Naive thymus-derived CD4-positive, alpha-beta T cell (primary cell): Measurements from ENCODE around the gene EFHD1. TPM values are rescaled to one million over a fixed set of nuclear protein-coding genes. Genes with fewer than 3 reads are reported as not detected.

Source experiments
- ATAC-seq: fragments of 150-1000 bp; cut with Tn5 transposase; 2 replicates; pipeline ENCODE4 v1.10.0; 2021; ENCODE audit warnings: mild to moderate bottlenecking, moderate library complexity
- CTCF ChIA-PET: fragments of 350-600 bp; sonication (Branson Sonifier 250); formaldehyde crosslinking; loops from one replicate; lab custom pipeline; 2021; ENCODE audit warnings: antibody characterized with exemption; lab: Charles Lee
- POLR2A ChIA-PET: fragments of 350-600 bp; sonication (Branson Sonifier 250); formaldehyde crosslinking; loops from one replicate; lab custom pipeline; 2021; ENCODE audit warnings: antibody characterized with exemption, inconsistent platforms; lab: Charles Lee
- DNase-seq, 9 donors: peaks; one replicate each; pipeline versions ENCODE4 v3.0.0 to v3.0.0-alpha.2; 2020 to 2022; ENCODE audit warnings: mixed read lengths in 1 of 9
- H3K27ac ChIP-seq: one replicate; pipeline ENCODE4 v1.7.0; 2013; ENCODE audit warnings: mild to moderate bottlenecking, low read depth, low read length, moderate library complexity
- H3K27me3 ChIP-seq, 2 donors: one replicate each; pipeline ENCODE4 v1.7.0; 2013; ENCODE audit warnings: low read length in 2 of 2, mild to moderate bottlenecking in 2 of 2, moderate library complexity in 2 of 2; ENCODE audit not compliant: control insufficient read depth in 2 of 2, insufficient read depth in 2 of 2
- H3K36me3 ChIP-seq, 3 experiments: 1 replicate in 2 of 3; 2 replicates in 1 of 3; pipeline ENCODE4 v1.7.0; 2013; ENCODE audit warnings: low read length in 3 of 3, mild to moderate bottlenecking in 3 of 3, moderate library complexity in 1 of 3; ENCODE audit not compliant: insufficient read depth in 3 of 3, control insufficient read depth in 2 of 3
- H3K4me1 ChIP-seq, 2 donors: one replicate each; pipeline ENCODE4 v1.7.0; 2013; ENCODE audit warnings: low read length in 2 of 2, mild to moderate bottlenecking in 2 of 2, moderate library complexity in 1 of 2; ENCODE audit not compliant: control insufficient read depth in 2 of 2, insufficient read depth in 2 of 2
- H3K4me3 ChIP-seq: 2 replicates; pipeline ENCODE4 v1.7.0; 2013; ENCODE audit warnings: mild to moderate bottlenecking, low read length
- H3K9me3 ChIP-seq, 3 experiments: 1 replicate in 2 of 3; 2 replicates in 1 of 3; pipeline ENCODE4 v1.7.0; 2013; ENCODE audit warnings: low read length in 3 of 3; ENCODE audit not compliant: control insufficient read depth in 2 of 3
- H3K27ac Mint-ChIP-seq, 9 donors: one replicate each; pipeline ENCODE4 v1.8.0; 2020 to 2022; ENCODE audit warnings: mixed read lengths in 9 of 9, mild to moderate bottlenecking in 8 of 9, moderate library complexity in 5 of 9, inconsistent platforms in 2 of 9
- H3K27me3 Mint-ChIP-seq, 5 donors: one replicate each; pipeline ENCODE4 v1.8.0; 2021 to 2022; ENCODE audit warnings: mixed read lengths in 5 of 5, mild to moderate bottlenecking in 1 of 5
- H3K36me3 Mint-ChIP-seq, 5 donors: one replicate each; pipeline ENCODE4 v1.8.0; 2020 to 2022; ENCODE audit warnings: mixed read lengths in 5 of 5, mild to moderate bottlenecking in 3 of 5, inconsistent platforms in 1 of 5
- H3K4me1 Mint-ChIP-seq, 7 donors: one replicate each; pipeline ENCODE4 v1.8.0; 2020 to 2022; ENCODE audit warnings: mixed read lengths in 7 of 7, mild to moderate bottlenecking in 3 of 7, inconsistent platforms in 1 of 7
- H3K4me3 Mint-ChIP-seq, 10 donors: one replicate each; pipeline ENCODE4 v1.8.0; 2020 to 2022; ENCODE audit warnings: mild to moderate bottlenecking in 10 of 10, mixed read lengths in 10 of 10, moderate library complexity in 6 of 10, inconsistent platforms in 2 of 10
- H3K9me3 Mint-ChIP-seq, 11 donors: one replicate each; pipeline ENCODE4 v1.8.0; 2020 to 2022; ENCODE audit warnings: mixed read lengths in 11 of 11, mild to moderate bottlenecking in 4 of 11, inconsistent platforms in 1 of 11, moderate library complexity in 1 of 11
- intact Hi-C, 2 donors: fragments of 100-400 bp; cut with micrococcal nuclease; formaldehyde crosslinking; loops; one replicate each; pipeline ENCODE4 v1.15.1; 2023
- polyA plus RNA-seq, 2 donors: library from polyadenylated mRNA; unstranded; fragments of 300-500 nt; fragmentation: Illumina TruSeq; gene quantifications; one replicate each; pipeline ENCODE4 v1.2.3, GENCODE V29; 2021
- total RNA-seq, 6 experiments: library from RNA in 5 of 6; stranded (reverse) in 5 of 6; gene quantifications; 1 replicate in 5 of 6; 2 replicates in 1 of 6; pipeline ENCODE4 v1.2.3 and lab custom pipeline; 2021 to 2026

EFHD1 gene
- total and polyA plus RNA-seq, 7 experiments from 2014 or later = 0.70 to 4.4 (median 2.2) TPM

DNA sequence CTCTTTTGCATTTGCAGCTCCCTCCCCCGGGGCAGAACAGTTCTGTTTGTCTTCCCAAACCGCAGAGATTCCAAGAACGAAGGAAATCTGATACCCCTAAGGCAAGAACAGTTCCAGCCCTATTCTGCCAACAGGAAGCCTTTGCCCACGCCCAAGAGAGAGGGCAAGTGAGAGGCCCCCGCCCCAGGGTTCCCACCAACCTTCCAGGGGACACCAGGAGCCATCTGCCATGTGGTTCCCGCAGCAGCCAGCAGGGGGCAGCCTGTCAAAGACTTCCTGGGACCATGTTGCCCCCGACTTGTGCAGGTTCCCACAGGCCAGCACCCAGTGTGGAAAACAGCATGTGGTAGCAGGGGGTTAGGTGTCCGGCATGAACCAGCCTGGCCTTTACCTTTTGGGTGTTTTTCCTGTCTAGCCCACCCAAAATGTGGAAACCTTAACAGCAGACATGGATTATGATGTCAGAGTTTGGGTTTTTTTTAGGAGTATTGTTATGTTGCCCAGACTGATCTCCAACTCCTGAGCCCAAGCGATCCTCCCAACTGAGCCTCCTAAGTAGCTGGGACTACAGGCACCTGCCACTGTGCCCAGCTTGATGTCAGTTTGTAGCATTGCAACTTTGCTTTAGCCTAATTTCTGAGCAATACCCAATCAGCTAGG lies 21.7 kb upstream of the EFHD1 start:
- no peak overlapping the region for H3K4me3 Mint-ChIP-seq
- no peak overlapping the region for H3K27ac ChIP-seq
- POLR2A ChIA-PET = no interaction called here
- no peaks in the 10 kb centered on the region for H3K27me3 ChIP-seq
- intact Hi-C loops = loop anchor here in 1 of 2 donors (1.0 kb wide), 3 partner anchors 58 to 640 kb away; partner anchors contain the start of genes ATG16L1 and GIGYF2
- H3K27me3 Mint-ChIP-seq = no peaks in the 10 kb centered on the region
- no peaks in the 10 kb centered on the region for H3K4me1 ChIP-seq
- H3K4me1 Mint-ChIP-seq = no peaks in the 10 kb centered on the region
- no peaks in the 10 kb centered on the region for H3K36me3 Mint-ChIP-seq
- DNase-seq = peak; percentile 18 to 72 (median 48)
- ATAC-seq = peak; percentile 72
- H3K9me3 Mint-ChIP-seq = no peaks in the 10 kb centered on the region
- H3K4me3 ChIP-seq = no peak overlapping the region
- no peaks in the 10 kb centered on the region for H3K9me3 ChIP-seq
- no peak overlapping the region for H3K27ac Mint-ChIP-seq
- CTCF ChIA-PET = interaction anchor here (0.8 kb wide), 1 partner anchor 14 kb away, joined by 3 read pairs; no protein-coding TSS in a partner anchor
- H3K36me3 ChIP-seq = no peaks in the 10 kb centered on the region

DNA sequence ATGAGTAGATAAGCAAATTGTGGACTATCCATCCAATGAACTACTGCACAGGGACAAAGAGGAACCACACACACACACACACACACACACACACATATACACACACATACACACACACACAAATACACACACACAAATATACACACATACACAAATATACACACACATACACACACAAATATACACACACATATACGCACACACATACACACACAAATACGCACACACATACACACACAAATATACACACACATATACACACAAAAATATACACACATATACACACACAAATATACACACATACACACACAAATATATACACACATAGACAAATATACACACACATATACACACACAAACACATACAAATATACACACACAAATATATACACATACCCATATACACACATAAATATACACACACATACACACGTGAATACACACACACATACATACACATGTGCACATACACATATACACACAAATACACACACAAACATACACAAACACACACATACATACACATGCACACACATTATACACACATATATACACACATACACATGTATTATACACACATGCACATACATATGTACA lies 19.8 kb upstream of the EFHD1 start:
- H3K27me3 ChIP-seq = no peaks in the 10 kb centered on the region
- H3K9me3 Mint-ChIP-seq = no peaks in the 10 kb centered on the region
- CTCF ChIA-PET = interaction anchor here (0.6 kb wide), 1 partner anchor 170 kb away, joined by 7 read pairs; no protein-coding TSS in a partner anchor
- H3K36me3 Mint-ChIP-seq = no peaks in the 10 kb centered on the region
- ATAC-seq (no peak), DNase-seq (no peak)
- H3K4me1 ChIP-seq = no peaks in the 10 kb centered on the region
- H3K27ac Mint-ChIP-seq = peak overlapping the region in 2 of 9 donors; percentile 18 to 21
- H3K27me3 Mint-ChIP-seq = no peaks in the 10 kb centered on the region
- H3K27ac ChIP-seq = no peak overlapping the region
- H3K36me3 ChIP-seq = no peaks in the 10 kb centered on the region
- H3K4me3 Mint-ChIP-seq = no peak overlapping the region
- H3K4me3 ChIP-seq = no peak overlapping the region
- H3K9me3 ChIP-seq = no peaks in the 10 kb centered on the region
- H3K4me1 Mint-ChIP-seq = no peaks in the 10 kb centered on the region
- POLR2A ChIA-PET = no interaction called here
- intact Hi-C loops = no loop called here

DNA sequence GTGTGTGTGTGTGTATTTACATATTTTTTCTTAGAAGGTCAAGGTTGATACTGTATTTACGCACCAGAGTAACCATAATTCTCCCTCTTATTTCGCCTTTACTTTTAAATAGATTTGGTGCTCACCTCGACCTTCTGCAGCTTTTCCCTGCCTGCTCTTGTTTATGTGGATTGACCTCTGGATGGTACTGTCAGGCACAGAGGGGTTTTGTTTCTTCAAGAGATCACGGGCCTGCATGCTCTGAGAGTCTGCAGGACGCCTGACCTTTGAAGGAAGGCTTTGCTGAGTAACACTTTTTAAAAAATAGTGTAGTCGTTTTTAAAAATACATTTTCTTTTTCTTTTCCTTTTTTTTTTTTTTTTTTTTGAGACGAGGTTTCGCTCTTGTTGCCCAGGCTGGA lies 18.1 kb upstream of the EFHD1 start:
- Histone ChIP-seq H3K9me3 (no peaks in the 10 kb centered on the region), H3K4me3 (no peak overlapping the region), H3K27me3 (no peaks in the 10 kb centered on the region), H3K4me1 (no peaks in the 10 kb centered on the region), H3K27ac (no peak overlapping the region), H3K36me3 (no peaks in the 10 kb centered on the region)
- Mint-ChIP-seq H3K4me3 (no peak overlapping the region), H3K9me3 (no peaks in the 10 kb centered on the region), H3K36me3 (no peaks in the 10 kb centered on the region), H3K27me3 (no peaks in the 10 kb centered on the region), H3K4me1 (no peaks in the 10 kb centered on the region), H3K27ac (no peak overlapping the region)
- ChIA-PET POLR2A (no interaction called here), CTCF (no interaction called here)
- intact Hi-C loops = no loop called here
- ATAC-seq = no peak
- no peak for DNase-seq

DNA sequence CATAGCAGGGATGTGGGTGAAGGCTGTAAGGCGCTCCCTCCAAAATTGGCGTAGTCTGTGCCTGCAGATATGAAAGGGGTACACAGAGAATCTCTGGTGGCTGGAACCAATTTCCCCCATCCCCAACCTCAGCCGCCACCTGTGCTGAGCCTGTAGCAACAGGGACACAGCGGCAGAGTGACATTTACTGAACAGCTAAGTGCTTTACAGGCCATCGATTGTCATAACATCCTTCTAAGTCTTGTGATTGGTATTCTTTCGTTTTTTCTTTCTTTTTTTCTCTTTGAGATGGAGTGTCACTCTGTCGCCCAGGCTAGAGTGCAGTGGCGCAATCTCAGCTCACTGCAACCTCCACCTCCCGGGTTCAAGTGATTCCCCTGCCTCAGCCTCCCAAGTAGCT lies 12.2 kb upstream of the EFHD1 start:
- Mint-ChIP-seq H3K36me3 (no peaks in the 10 kb centered on the region), H3K9me3 (no peaks in the 10 kb centered on the region), H3K4me1 (no peaks in the 10 kb centered on the region), H3K4me3 (no peak overlapping the region), H3K27me3 (peaks cover 0 to 16% (median 13%) of the 10 kb centered on the region in 5 donors), H3K27ac (no peak overlapping the region)
- Histone ChIP-seq H3K4me3 (no peak overlapping the region), H3K27me3 (no peaks in the 10 kb centered on the region), H3K27ac (no peak overlapping the region), H3K9me3 (no peaks in the 10 kb centered on the region), H3K36me3 (no peaks in the 10 kb centered on the region), H3K4me1 (no peaks in the 10 kb centered on the region)
- intact Hi-C loops = no loop called here
- ATAC-seq (no peak), DNase-seq (no peak)
- POLR2A ChIA-PET = interaction anchor here (0.8 kb wide), 1 partner anchor 15 kb away, joined by 3 read pairs; no protein-coding TSS in a partner anchor
- CTCF ChIA-PET = no interaction called here

DNA sequence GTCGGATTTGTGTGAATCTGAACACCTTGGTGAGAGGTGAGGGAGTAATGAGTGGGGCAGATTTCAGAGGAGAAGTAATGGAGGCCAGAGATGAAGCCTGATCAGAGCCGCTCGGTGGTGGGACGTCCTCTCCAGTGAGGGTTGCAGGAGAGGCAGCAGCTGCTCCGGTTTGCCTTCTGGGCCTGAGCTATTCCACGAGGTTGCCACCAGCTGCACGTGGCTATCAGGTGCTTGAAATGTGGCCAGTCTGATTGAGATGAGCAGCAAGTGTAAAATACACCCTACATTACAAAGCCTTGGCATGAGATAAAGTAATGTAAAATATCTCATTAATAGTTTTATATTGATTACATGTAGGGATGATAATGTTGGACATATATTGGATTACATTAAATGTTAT lies 10.8 kb upstream of the EFHD1 start:
- H3K4me1 Mint-ChIP-seq = peaks cover 0 to 2% (median 0%) of the 10 kb centered on the region in 7 donors
- intact Hi-C loops = no loop called here
- H3K4me3 ChIP-seq = no peak overlapping the region
- no peak overlapping the region for H3K4me3 Mint-ChIP-seq
- H3K9me3 ChIP-seq = no peaks in the 10 kb centered on the region
- H3K27ac Mint-ChIP-seq = no peak overlapping the region
- ATAC-seq (no peak), DNase-seq (no peak)
- no peak overlapping the region for H3K27ac ChIP-seq
- H3K36me3 Mint-ChIP-seq = no peaks in the 10 kb centered on the region
- no peaks in the 10 kb centered on the region for H3K36me3 ChIP-seq
- no peaks in the 10 kb centered on the region for H3K4me1 ChIP-seq
- H3K9me3 Mint-ChIP-seq = no peaks in the 10 kb centered on the region
- ChIA-PET POLR2A (no interaction called here), CTCF (no interaction called here)
- H3K27me3 Mint-ChIP-seq = peaks cover 4 to 20% (median 16%) of the 10 kb centered on the region in 5 donors
- H3K27me3 ChIP-seq = no peaks in the 10 kb centered on the region

DNA sequence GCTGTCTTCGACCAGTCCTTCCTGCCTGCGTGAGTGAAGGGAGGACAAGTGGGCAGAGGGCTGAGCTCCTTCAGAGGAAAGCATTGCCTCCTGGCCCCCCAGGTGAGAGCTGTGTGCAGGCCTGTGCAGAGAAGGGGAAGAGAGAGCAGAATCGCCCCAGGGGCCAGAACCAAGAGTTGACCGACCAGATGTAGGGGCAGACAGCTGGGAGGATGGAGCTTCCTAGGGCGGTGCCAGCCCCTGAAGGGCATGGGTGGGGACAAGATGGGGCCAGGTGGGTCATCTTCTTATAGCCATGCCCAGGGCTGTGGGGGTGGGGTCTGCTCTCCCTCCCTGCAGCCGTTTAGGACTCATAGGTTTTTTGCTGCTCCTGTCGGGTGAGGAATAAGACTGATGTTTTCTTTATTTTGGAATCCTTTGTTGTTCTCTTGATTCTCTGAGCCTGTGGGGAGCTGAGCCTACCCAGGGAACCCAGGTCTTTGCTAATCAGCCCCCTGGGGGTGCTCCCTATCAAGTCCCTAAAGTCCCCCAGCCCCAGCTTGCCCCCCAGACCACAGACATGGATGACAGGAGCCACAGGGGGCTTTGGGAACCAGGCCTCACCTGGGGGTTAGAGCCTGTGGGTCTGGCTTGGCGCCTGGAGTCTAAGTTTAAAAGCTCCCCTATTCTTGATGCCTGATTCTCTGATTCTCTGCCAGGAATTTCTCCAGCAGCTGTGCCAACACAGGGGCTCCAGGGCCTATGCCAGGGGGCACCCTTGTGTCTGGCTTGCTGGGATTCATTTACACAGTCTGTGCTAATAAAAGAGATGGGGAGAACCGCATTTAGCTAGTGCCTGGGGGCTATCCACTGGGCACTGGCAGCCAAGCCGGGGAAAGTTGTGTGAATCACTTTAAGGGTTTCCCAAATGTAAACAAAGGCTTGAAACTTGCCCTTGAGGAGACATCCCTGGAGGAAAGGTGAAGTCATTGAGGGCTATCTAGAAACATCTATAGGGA lies 9.3 kb upstream of the EFHD1 start:
- ChIA-PET POLR2A (no interaction called here), CTCF (no interaction called here)
- Histone ChIP-seq H3K9me3 (no peaks in the 10 kb centered on the region), H3K4me1 (no peaks in the 10 kb centered on the region), H3K36me3 (no peaks in the 10 kb centered on the region), H3K27me3 (no peaks in the 10 kb centered on the region), H3K27ac (no peak overlapping the region), H3K4me3 (no peak overlapping the region)
- Mint-ChIP-seq H3K27me3 (peaks cover 5 to 20% (median 16%) of the 10 kb centered on the region in 5 donors), H3K36me3 (no peaks in the 10 kb centered on the region), H3K27ac (no peak overlapping the region), H3K9me3 (no peaks in the 10 kb centered on the region), H3K4me1 (peaks cover 0 to 2% (median 0%) of the 10 kb centered on the region in 7 donors), H3K4me3 (no peak overlapping the region)
- no peak for ATAC-seq
- DNase-seq = no peak
- intact Hi-C loops = no loop called here
